Right atrium auricular region (tissue), 2 donors: Measurements from ENCODE around the gene KARS1. TPM values are rescaled to one million over a fixed set of nuclear protein-coding genes. Genes with fewer than 3 reads are reported as not detected.
A peak's percentile ranks its signal among the peaks of the same experiment; 100 is the strongest.

Source experiments
- DNase-seq: peaks from one replicate; pipeline ENCODE4 v3.0.0-alpha.2; 2019; ENCODE audit warnings: low spot score
- H3K27ac ChIP-seq, 2 donors: fragments of 200-600 bp; sonication (generic); 1 replicate in 1 of 2; 2 replicates in 1 of 2; pipeline ENCODE4 v1.5.1; 2016 to 2019
- H3K27me3 ChIP-seq, 2 donors: fragments of 200-600 bp; sonication (generic); one replicate each; pipeline versions ENCODE4 v1.5.1 to v1.6.0; 2017 to 2019
- H3K36me3 ChIP-seq: fragments of 200-600 bp; sonication (generic); one replicate; pipeline ENCODE4 v1.5.1; 2016
- H3K4me1 ChIP-seq, 2 donors: fragments of 200-600 bp; sonication (generic); one replicate each; pipeline versions ENCODE4 v1.5.1 to v1.6.0; 2017 to 2019
- H3K4me3 ChIP-seq, 2 donors: fragments of 200-600 bp; sonication (generic); 1 replicate in 1 of 2; 2 replicates in 1 of 2; pipeline ENCODE4 v1.5.1; 2017 to 2019; ENCODE audit warnings: mild to moderate bottlenecking in 1 of 2, moderate library complexity in 1 of 2
- H3K9me3 ChIP-seq, 2 donors: fragments of 200-600 bp; sonication (generic); one replicate each; pipeline ENCODE4 v1.5.1; 2019
- CTCF ChIP-seq, 2 donors: fragments of 200-600 bp; sonication (generic); IDR thresholded peaks; one replicate each; pipeline ENCODE4 v1.5.1; 2019; ENCODE audit warnings: antibody characterized with exemption in 2 of 2
- total RNA-seq, 2 donors: library from RNA; depleted of rRNA; stranded (reverse); fragments of >200 nt; gene quantifications; one replicate each; pipeline ENCODE4 v1.1.0, GENCODE V29; 2016

The KARS1 gene
- total RNA-seq, 2 donors from 2014 or later: 88.9 to 100 TPM

DNA sequence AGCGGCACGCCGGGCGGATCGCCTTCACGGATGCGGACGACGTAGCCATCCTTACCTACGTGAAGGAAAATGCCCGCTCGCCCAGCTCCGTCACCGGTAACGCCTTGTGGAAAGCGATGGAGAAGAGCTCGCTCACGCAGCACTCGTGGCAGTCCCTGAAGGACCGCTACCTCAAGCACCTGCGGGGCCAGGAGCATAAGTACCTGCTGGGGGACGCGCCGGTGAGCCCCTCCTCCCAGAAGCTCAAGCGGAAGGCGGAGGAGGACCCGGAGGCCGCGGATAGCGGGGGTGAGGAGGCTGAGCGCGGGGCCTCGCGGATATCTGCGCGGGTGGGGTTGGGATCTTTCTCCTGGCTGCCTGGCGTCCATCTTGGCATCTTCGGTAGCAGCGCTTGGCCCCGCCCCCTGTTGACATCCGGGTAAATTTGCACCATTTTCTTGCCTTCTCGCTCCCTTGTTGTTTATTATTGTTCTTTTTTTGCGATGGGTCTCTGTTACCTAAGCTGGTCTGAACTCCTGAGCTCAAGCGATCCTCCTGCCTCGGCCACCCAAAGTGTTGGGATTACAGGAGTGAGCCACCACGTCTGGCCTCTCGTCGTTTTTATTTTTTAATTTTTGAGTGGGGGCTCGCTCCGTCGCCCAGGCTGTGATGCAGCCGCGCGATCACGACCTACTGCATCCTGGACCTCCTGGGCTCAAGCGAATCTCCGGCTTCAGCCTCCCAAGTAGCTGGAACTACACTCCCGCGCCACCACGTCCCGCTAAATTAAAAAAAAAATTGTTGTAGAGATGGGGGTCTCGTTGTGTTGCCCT lies 1.0 kb upstream of the KARS1 start:
- Histone ChIP-seq H3K9me3 (no peaks in the 10 kb centered on the region), H3K27ac (peak overlapping the region; percentile 96 to 99), H3K27me3 (no peaks in the 10 kb centered on the region), H3K4me3 (peak overlapping the region; percentile 90 to 92), H3K4me1 (peaks cover 0 to 64% of the 10 kb centered on the region in 2 donors), H3K36me3 (peaks cover 5% of the 10 kb centered on the region)
- peak in 1 of 2 donors; percentile 12 for TF ChIP-seq CTCF (IDR thresholded peaks at IDR 0.05)
- peak; percentile 86 for DNase-seq

DNA sequence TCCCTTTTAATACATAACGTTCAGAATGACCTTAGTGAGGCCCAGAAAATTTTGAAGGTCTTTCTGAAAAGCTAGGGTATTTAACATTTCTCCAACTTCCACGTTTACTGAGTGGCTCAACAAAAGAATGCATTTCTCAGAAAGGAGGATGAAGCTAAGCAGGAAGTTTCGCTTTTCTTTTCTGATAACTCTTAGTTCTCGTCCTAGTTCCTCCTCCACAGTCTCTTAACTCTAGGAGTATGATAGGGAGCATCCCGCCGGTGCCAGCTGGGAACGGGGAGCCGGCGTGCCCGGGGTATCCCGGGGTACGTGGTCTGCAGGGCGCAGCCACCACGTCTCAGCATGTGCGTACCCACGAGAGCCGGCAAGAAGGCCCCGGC lies 363 bp downstream of the KARS1 start:
- no peak for DNase-seq
- Histone ChIP-seq H3K27ac (peak overlapping the region; percentile 96 to 99), H3K27me3 (no peaks in the 10 kb centered on the region), H3K4me3 (peak overlapping the region; percentile 90 to 92), H3K36me3 (peaks cover 5% of the 10 kb centered on the region), H3K9me3 (no peaks in the 10 kb centered on the region), H3K4me1 (peaks cover 0 to 50% of the 10 kb centered on the region in 2 donors)
- no peak for TF ChIP-seq CTCF (IDR thresholded peaks at IDR 0.05)

DNA sequence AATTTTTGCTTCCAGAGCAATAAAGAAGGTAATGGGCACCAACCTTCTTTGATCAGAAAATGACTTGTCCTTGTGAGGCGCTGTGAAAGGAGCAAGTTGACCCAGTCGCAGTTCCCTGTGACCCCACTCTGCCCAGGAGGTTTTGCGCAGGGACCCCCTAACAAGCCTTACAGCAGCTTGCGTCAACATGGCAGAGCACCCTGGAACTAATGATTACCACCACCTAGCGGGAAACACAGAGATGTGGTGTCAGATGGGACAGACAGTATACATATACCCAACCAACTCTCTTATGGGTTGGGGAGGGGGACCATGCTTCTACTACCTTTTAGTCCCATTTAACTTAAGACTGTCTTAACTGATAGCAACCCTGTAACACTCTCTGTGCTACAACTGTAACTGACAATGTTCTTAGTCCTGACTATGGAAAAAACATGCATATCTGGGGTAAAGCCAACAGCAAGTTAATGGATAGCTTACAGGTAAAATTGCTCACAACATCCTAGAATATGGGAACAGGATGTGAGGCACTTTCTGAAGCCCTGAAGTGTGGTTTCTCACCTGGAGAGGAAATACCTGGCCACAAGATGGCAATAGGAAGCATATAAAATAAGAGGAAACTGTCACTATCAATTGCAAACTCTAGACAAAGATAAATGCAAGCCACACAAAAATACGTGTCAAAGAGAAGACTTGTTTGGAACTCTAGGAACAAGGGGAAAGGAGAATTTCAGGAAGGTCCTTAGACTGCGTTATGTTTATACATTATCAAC lies 3.0 kb downstream of the KARS1 start:
- Histone ChIP-seq H3K4me3 (no peak overlapping the region), H3K36me3 (peaks cover 28% of the 10 kb centered on the region), H3K9me3 (no peaks in the 10 kb centered on the region), H3K27ac (no peak overlapping the region), H3K4me1 (peaks cover 0 to 23% of the 10 kb centered on the region in 2 donors), H3K27me3 (no peaks in the 10 kb centered on the region)
- no peak for DNase-seq
- no peak for TF ChIP-seq CTCF (IDR thresholded peaks at IDR 0.05)

- Histone ChIP-seq H3K4me3 (no peak overlapping the region), H3K36me3 (peaks cover 63% of the 10 kb centered on the region), H3K4me1 (peaks cover 0 to 11% of the 10 kb centered on the region in 2 donors), H3K27me3 (no peaks in the 10 kb centered on the region), H3K9me3 (no peaks in the 10 kb centered on the region), H3K27ac (no peak overlapping the region)
- no peak for DNase-seq
- no peak for TF ChIP-seq CTCF (IDR thresholded peaks at IDR 0.05)
Observed at GRCh38 chr16:75640598-75640997, 6.9 kb downstream of the KARS1 start.

DNA sequence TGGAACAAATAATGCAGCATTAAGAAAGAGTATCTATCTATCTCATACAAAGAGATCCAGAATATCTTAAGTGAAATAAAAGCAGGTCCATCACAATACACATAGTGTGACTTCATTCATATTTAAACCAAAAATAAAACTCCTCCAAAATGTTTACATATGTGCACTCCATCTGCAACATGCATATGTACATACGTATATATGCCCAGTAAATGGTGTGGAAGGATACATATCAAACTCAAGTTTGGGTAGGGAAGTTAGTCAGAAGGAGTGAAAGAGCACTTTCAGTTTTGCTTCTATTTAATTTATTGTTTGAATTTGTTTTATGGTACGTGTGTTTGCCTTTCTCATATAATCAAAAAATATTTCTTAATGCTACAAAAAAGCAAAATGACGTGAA lies 12.4 kb downstream of the KARS1 start:
- Histone ChIP-seq H3K9me3 (no peaks in the 10 kb centered on the region), H3K27ac (no peak overlapping the region), H3K4me1 (no peaks in the 10 kb centered on the region), H3K27me3 (no peaks in the 10 kb centered on the region), H3K4me3 (no peak overlapping the region), H3K36me3 (peaks cover 95% of the 10 kb centered on the region)
- no peak for DNase-seq
- no peak for TF ChIP-seq CTCF (IDR thresholded peaks at IDR 0.05)
